HEK293 (cell line): Measurements from ENCODE around the gene HSH2D.
A peak's percentile ranks its signal among the peaks of the same experiment; 100 is the strongest.

Source experiments
- CTCF ChIA-PET: fragments of 350-600 bp; formaldehyde crosslinking; extraction: SDS; loops from one replicate; lab custom pipeline; 2021; ENCODE audit warnings: antibody characterized with exemption; lab: Yijun Ruan, JAX
- POLR2A ChIA-PET: fragments of 300-600 bp; formaldehyde crosslinking; extraction: SDS; loops from one replicate; lab custom pipeline; 2020; ENCODE audit warnings: antibody characterized with exemption, inconsistent platforms; lab: Yijun Ruan, JAX
- H3K27ac ChIP-seq: fragments of 200-500 bp; sonication (Bioruptor generic); 2 replicates; pipeline ENCODE4 v1.5.1; 2014; ENCODE audit warnings: low read depth, low read length, control low read depth, inconsistent platforms; ENCODE audit errors: extremely low read depth
- H3K36me3 ChIP-seq, 2 experiments: fragments of 200-500 bp in 1 of 2; sonication (Bioruptor generic) in 1 of 2; 1 replicate in 1 of 2; 2 replicates in 1 of 2; pipeline ENCODE4 v1.5.1; 2014 to 2017; ENCODE audit warnings: inconsistent platforms in 2 of 2, low read length in 2 of 2; ENCODE audit not compliant: control insufficient read depth in 2 of 2, insufficient read depth in 1 of 2
- H3K4me1 ChIP-seq: fragments of 200-500 bp; sonication (Bioruptor generic); 2 replicates; pipeline ENCODE4 v1.5.1; 2014; ENCODE audit warnings: mild to moderate bottlenecking, low read length, inconsistent platforms; ENCODE audit not compliant: control insufficient read depth, insufficient read depth
- H3K4me3 ChIP-seq: 2 replicates; pipeline ENCODE4 v1.5.1; 2011; ENCODE audit warnings: low read depth, mild to moderate bottlenecking, control low read depth, low read length, moderate library complexity
- H3K9me3 ChIP-seq: fragments of 200-500 bp; sonication (Bioruptor generic); 2 replicates; pipeline ENCODE4 v1.5.1; 2014; ENCODE audit warnings: low read depth, low read length, inconsistent platforms; ENCODE audit not compliant: control insufficient read depth, insufficient read depth
- GLIS1 ChIP-seq: fragments of 450-650 bp; formaldehyde crosslinking; IDR thresholded peaks from 2 replicates; pipeline ENCODE4 v1.5.1; 2016; ENCODE audit warnings: missing biosample characterization, missing genetic modification characterization
- GLIS2 ChIP-seq: fragments of 450-650 bp; formaldehyde crosslinking; IDR thresholded peaks from 2 replicates; pipeline ENCODE4 v1.5.1; 2016; ENCODE audit warnings: missing biosample characterization, missing genetic modification characterization
- KLF8 ChIP-seq: fragments of 450-650 bp; formaldehyde crosslinking; IDR thresholded peaks from 2 replicates; pipeline ENCODE4 v1.5.1; 2016; ENCODE audit warnings: missing biosample characterization, missing genetic modification characterization
- PATZ1 ChIP-seq: fragments of 450-650 bp; formaldehyde crosslinking; IDR thresholded peaks from 2 replicates; pipeline ENCODE4 v1.5.1; 2016; ENCODE audit warnings: missing biosample characterization, missing genetic modification characterization
- PRDM10 ChIP-seq: fragments of 450-650 bp; formaldehyde crosslinking; IDR thresholded peaks from 2 replicates; pipeline ENCODE4 v1.5.1; 2016; ENCODE audit warnings: missing biosample characterization, missing genetic modification characterization
- SP7 ChIP-seq: fragments of 450-650 bp; formaldehyde crosslinking; IDR thresholded peaks from 2 replicates; pipeline ENCODE4 v1.5.1; 2016; ENCODE audit warnings: missing biosample characterization, missing genetic modification characterization
- TSHZ1 ChIP-seq: fragments of 450-650 bp; formaldehyde crosslinking; IDR thresholded peaks from 2 replicates; pipeline ENCODE4 v1.5.1; 2016; ENCODE audit warnings: missing biosample characterization, missing genetic modification characterization, borderline replicate concordance
- WT1 ChIP-seq: fragments of 450-650 bp; formaldehyde crosslinking; IDR thresholded peaks from 2 replicates; pipeline ENCODE4 v1.5.1; 2016; ENCODE audit warnings: missing biosample characterization, missing genetic modification characterization
- ZBTB44 ChIP-seq: fragments of 450-650 bp; IDR thresholded peaks from 2 replicates; pipeline ENCODE4 v1.5.1; 2018; ENCODE audit warnings: missing biosample characterization, mild to moderate bottlenecking, missing genetic modification characterization
- ZBTB6 ChIP-seq: fragments of 450-650 bp; formaldehyde crosslinking; IDR thresholded peaks from 2 replicates; pipeline ENCODE4 v1.5.1; 2017; ENCODE audit warnings: missing biosample characterization, missing genetic modification characterization
- ZNF148 ChIP-seq: fragments of 450-650 bp; formaldehyde crosslinking; IDR thresholded peaks from 2 replicates; pipeline ENCODE4 v1.5.0; 2017; ENCODE audit warnings: missing biosample characterization, missing genetic modification characterization, borderline replicate concordance
- ZNF24 ChIP-seq: fragments of 450-650 bp; formaldehyde crosslinking; IDR thresholded peaks from 2 replicates; pipeline ENCODE4 v1.5.1; 2016; ENCODE audit warnings: missing biosample characterization, missing genetic modification characterization
- ZNF324 ChIP-seq: fragments of 450-650 bp; formaldehyde crosslinking; IDR thresholded peaks from 2 replicates; pipeline ENCODE4 v1.5.1; 2016; ENCODE audit warnings: missing biosample characterization, missing genetic modification characterization
- ZNF366 ChIP-seq: fragments of 450-650 bp; formaldehyde crosslinking; conservative IDR thresholded peaks from 2 replicates; pipeline ENCODE4 v1.5.1; 2016; ENCODE audit warnings: missing biosample characterization, missing genetic modification characterization
- ZNF596 ChIP-seq: fragments of 450-650 bp; IDR thresholded peaks from 2 replicates; pipeline ENCODE4 v1.5.0; 2018; ENCODE audit warnings: missing biosample characterization, mild to moderate bottlenecking, missing genetic modification characterization, moderate library complexity
- ZNF600 ChIP-seq: fragments of 450-650 bp; formaldehyde crosslinking; IDR thresholded peaks from 2 replicates; pipeline ENCODE4 v1.5.1; 2016; ENCODE audit warnings: missing biosample characterization, missing genetic modification characterization

The HSH2D gene

GRCh38 chr19:16160445-16160942 lies 17.0 kb downstream of the HSH2D start:
- ChIA-PET CTCF (no interaction called here), POLR2A (interaction anchor here (0.6 kb wide), 1 partner anchor 615 kb away, joined by 3 read pairs; no protein-coding TSS in a partner anchor)
- H3K4me3 ChIP-seq = no peak overlapping the region
- no peaks in the 10 kb centered on the region for H3K36me3 ChIP-seq
- TF ChIP-seq GLIS1 (tag by site-specific recombination) (peak; percentile 23; the same call in 1 of the 2 replicates), GLIS2 (peak; percentile 37; the same call in 1 of the 2 replicates), ZNF148 (tag by site-specific recombination) (no peak), ZBTB6 (tag by site-specific recombination) (no peak)
- no peak overlapping the region for H3K27ac ChIP-seq
- H3K4me1 ChIP-seq = no peaks in the 10 kb centered on the region
- no peaks in the 10 kb centered on the region for H3K9me3 ChIP-seq

GRCh38 chr19:16160943-16161560 lies 17.6 kb downstream of the HSH2D start:
- no peak overlapping the region for H3K27ac ChIP-seq
- no peaks in the 10 kb centered on the region for H3K4me1 ChIP-seq
- H3K9me3 ChIP-seq = no peaks in the 10 kb centered on the region
- CTCF ChIA-PET = interaction anchor here (1.0 kb wide), 1 partner anchor 24 kb away, joined by 4 read pairs; the partner anchor contains the start of gene FAM32A
- POLR2A ChIA-PET = interaction anchor here (0.6 kb wide), 2 partner anchors 16 to 616 kb away, joined by 3 to 6 read pairs; no protein-coding TSS in a partner anchor
- no peaks in the 10 kb centered on the region for H3K36me3 ChIP-seq
- no peak overlapping the region for H3K4me3 ChIP-seq
- TF ChIP-seq SP7 (tag by site-specific recombination) = peak; percentile 78
- 0 out of 2 replicates have a peak, but pooled peaks have one; percentile 15 for TF ChIP-seq ZNF324
- 0 out of 2 replicates have a peak, but pooled peaks have one; percentile 17 for TF ChIP-seq ZNF366
- TF ChIP-seq TSHZ1 (tag by site-specific recombination) = 0 out of 2 replicates have a peak, but pooled peaks have one; percentile 13
- 0 out of 2 replicates have a peak, but pooled peaks have one; percentile 17 for TF ChIP-seq ZNF600 (tag by site-specific recombination)
- peak; percentile 74 for TF ChIP-seq PRDM10
- no peak for TF ChIP-seq ZNF596 (tag by site-specific recombination)
- TF ChIP-seq ZNF24 (tag by site-specific recombination) = peak; percentile 66; the same call in 1 of the 2 replicates
- 0 out of 2 replicates have a peak, but pooled peaks have one; percentile 20 for TF ChIP-seq PATZ1 (tag by site-specific recombination)
- 0 out of 2 replicates have a peak, but pooled peaks have one; percentile 33 for TF ChIP-seq KLF8
- no peak for TF ChIP-seq ZBTB44 (tag by site-specific recombination)
- TF ChIP-seq WT1 (tag by site-specific recombination) = peak; percentile 21; the same call in 1 of the 2 replicates
